Neural cell (in vitro differentiated cells): Measurements from ENCODE around the gene PHACTR3. TPM values are rescaled to one million over a fixed set of nuclear protein-coding genes. Genes with fewer than 3 reads are reported as not detected.

Experiments used
- H2AFZ ChIP-seq: fragments of 200-600, 300-800 bp; sonication (generic), shearing (Covaris generic); 2 replicates; pipeline ENCODE4 v1.6.0; 2014; ENCODE audit warnings: low read depth, mild to moderate bottlenecking, antibody characterized with exemption, low read length, moderate library complexity
- H3F3A ChIP-seq: fragments of 200-600 bp; shearing (Covaris generic); 2 replicates; pipeline ENCODE4 v1.6.1; 2016; ENCODE audit warnings: mild to moderate bottlenecking, moderate library complexity, mixed read lengths, antibody characterized with exemption, low read length; ENCODE audit not compliant: insufficient read depth, poor library complexity, severe bottlenecking
- H3K27ac ChIP-seq: fragments of 200-600, 300-800 bp; sonication (generic), shearing (Covaris generic); 2 replicates; pipeline ENCODE4 v1.5.1; 2014; ENCODE audit warnings: mild to moderate bottlenecking, low read length, moderate library complexity
- H3K27me3 ChIP-seq: fragments of 300-800, 200-600 bp; sonication (generic), shearing (Covaris generic); 2 replicates; pipeline ENCODE4 v1.6.0; 2014; ENCODE audit warnings: mild to moderate bottlenecking, low read depth, low read length, moderate library complexity; ENCODE audit not compliant: insufficient read depth
- H3K36me3 ChIP-seq: fragments of 300-800, 200-600 bp; sonication (generic), shearing (Covaris generic); 2 replicates; pipeline ENCODE4 v1.5.1; 2014; ENCODE audit warnings: mild to moderate bottlenecking, antibody characterized with exemption, low read length, moderate library complexity; ENCODE audit not compliant: insufficient read depth
- H3K4me2 ChIP-seq: fragments of 300-800, 200-600 bp; sonication (generic), shearing (Covaris generic); 2 replicates; pipeline ENCODE4 v1.6.0; 2014; ENCODE audit warnings: mild to moderate bottlenecking, low read length
- H3K4me3 ChIP-seq: fragments of 300-800, 200-600 bp; sonication (generic), shearing (Covaris generic); 2 replicates; pipeline ENCODE4 v1.5.1; 2014; ENCODE audit warnings: mild to moderate bottlenecking, low read length, moderate library complexity
- H3K79me2 ChIP-seq: fragments of 200-600 bp; shearing (Covaris generic); replicated peaks from 2 replicates; pipeline ENCODE4 v1.6.0; 2014; ENCODE audit warnings: mild to moderate bottlenecking, low read length, moderate library complexity; ENCODE audit not compliant: insufficient read depth
- H3K9ac ChIP-seq: fragments of 300-800, 200-600 bp; sonication (generic), shearing (Covaris generic); 2 replicates; pipeline ENCODE4 v1.6.1; 2016; ENCODE audit warnings: mild to moderate bottlenecking, low read length, mixed read lengths
- H3K9me2 ChIP-seq: fragments of 200-600 bp; shearing (Covaris generic); 2 replicates; pipeline ENCODE4 v1.6.1; 2016; ENCODE audit warnings: mild to moderate bottlenecking, low read length, mixed read lengths; ENCODE audit not compliant: insufficient read depth
- H3K9me3 ChIP-seq: fragments of 200-600, 300-800 bp; sonication (generic), shearing (Covaris generic); 2 replicates; pipeline ENCODE4 v1.6.1; 2016; ENCODE audit warnings: mild to moderate bottlenecking, mixed run types, low read length, moderate library complexity, mixed read lengths
- H4K20me1 ChIP-seq: fragments of 200-600 bp; shearing (Covaris generic); 2 replicates; pipeline ENCODE4 v1.6.1; 2016; ENCODE audit warnings: mild to moderate bottlenecking, mixed run types; ENCODE audit not compliant: insufficient read depth
- EP300 ChIP-seq: fragments of 450-650 bp; conservative IDR thresholded peaks from 2 replicates; pipeline ENCODE4 v1.6.1; 2014; ENCODE audit warnings: antibody characterized with exemption, mild to moderate bottlenecking, moderate library complexity; ENCODE audit not compliant: poor library complexity, severe bottlenecking
- EZH2 ChIP-seq: fragments of 200-600, 300-800 bp; shearing (Covaris generic), sonication (generic); IDR thresholded peaks from 2 replicates; pipeline ENCODE4 v1.6.1; 2014; ENCODE audit warnings: antibody characterized with exemption, low read length, borderline replicate concordance, mild to moderate bottlenecking; ENCODE audit not compliant: insufficient read depth, poor library complexity, severe bottlenecking
- MXI1 ChIP-seq: fragments of 450-650 bp; conservative IDR thresholded peaks from 2 replicates; pipeline ENCODE4 v1.6.1; 2014; ENCODE audit warnings: antibody characterized with exemption, mild to moderate bottlenecking; ENCODE audit not compliant: poor library complexity, severe bottlenecking
- POLR2AphosphoS5 ChIP-seq: IDR thresholded peaks from 2 replicates; pipeline ENCODE4 v1.6.1; 2012
- RAD21 ChIP-seq: fragments of 450-650 bp; conservative IDR thresholded peaks from 2 replicates; pipeline ENCODE4 v1.6.1; 2014; ENCODE audit warnings: antibody characterized with exemption, mild to moderate bottlenecking, moderate library complexity
- SMC3 ChIP-seq: fragments of 450-650 bp; conservative IDR thresholded peaks from 2 replicates; pipeline ENCODE4 v1.6.1; 2014; ENCODE audit warnings: antibody characterized with exemption, mild to moderate bottlenecking, moderate library complexity; ENCODE audit not compliant: poor library complexity
- TAF1 ChIP-seq: IDR thresholded peaks from 2 replicates; pipeline ENCODE4 v1.6.1; 2012; ENCODE audit warnings: low read depth
- polyA plus RNA-seq: library from polyadenylated mRNA; depleted of rRNA; stranded (reverse); fragments of >200 nt; gene quantifications from 2 replicates; pipeline ENCODE4 v1.2.3, GENCODE V29; 2014
- TF ChIP-seq, protein P1 (sequence below): fragments of 450-650 bp; IDR thresholded peaks from 2 replicates; pipeline ENCODE4 v1.5.1; 2014; ENCODE audit warnings: antibody characterized with exemption, mild to moderate bottlenecking, moderate library complexity; ENCODE audit not compliant: poor library complexity, severe bottlenecking
- TF ChIP-seq, protein P2 (sequence below): IDR thresholded peaks from 2 replicates; pipeline ENCODE4 v1.6.1; 2012; ENCODE audit warnings: borderline replicate concordance

The PHACTR3 gene
- polyA plus RNA-seq, 1 donor from 2014 or later = 1.3 TPM

- no peaks in the 10 kb centered on the region for H4K20me1 ChIP-seq
- H3F3A ChIP-seq = no peaks in the 10 kb centered on the region
- no peak overlapping the region for H3K4me2 ChIP-seq
- no peaks in the 10 kb centered on the region for H3K9me2 ChIP-seq
- H3K9me3 ChIP-seq = peaks cover 11% of the 10 kb centered on the region
- no peaks in the 10 kb centered on the region for H3K79me2 ChIP-seq
- no peak overlapping the region for H3K9ac ChIP-seq
- H3K27ac ChIP-seq = no peak overlapping the region
- H3K36me3 ChIP-seq = no peaks in the 10 kb centered on the region
- no peak overlapping the region for H3K4me3 ChIP-seq
- H2AFZ ChIP-seq = no peak overlapping the region
- H3K27me3 ChIP-seq = no peaks in the 10 kb centered on the region
- TF ChIP-seq, protein P1, sequence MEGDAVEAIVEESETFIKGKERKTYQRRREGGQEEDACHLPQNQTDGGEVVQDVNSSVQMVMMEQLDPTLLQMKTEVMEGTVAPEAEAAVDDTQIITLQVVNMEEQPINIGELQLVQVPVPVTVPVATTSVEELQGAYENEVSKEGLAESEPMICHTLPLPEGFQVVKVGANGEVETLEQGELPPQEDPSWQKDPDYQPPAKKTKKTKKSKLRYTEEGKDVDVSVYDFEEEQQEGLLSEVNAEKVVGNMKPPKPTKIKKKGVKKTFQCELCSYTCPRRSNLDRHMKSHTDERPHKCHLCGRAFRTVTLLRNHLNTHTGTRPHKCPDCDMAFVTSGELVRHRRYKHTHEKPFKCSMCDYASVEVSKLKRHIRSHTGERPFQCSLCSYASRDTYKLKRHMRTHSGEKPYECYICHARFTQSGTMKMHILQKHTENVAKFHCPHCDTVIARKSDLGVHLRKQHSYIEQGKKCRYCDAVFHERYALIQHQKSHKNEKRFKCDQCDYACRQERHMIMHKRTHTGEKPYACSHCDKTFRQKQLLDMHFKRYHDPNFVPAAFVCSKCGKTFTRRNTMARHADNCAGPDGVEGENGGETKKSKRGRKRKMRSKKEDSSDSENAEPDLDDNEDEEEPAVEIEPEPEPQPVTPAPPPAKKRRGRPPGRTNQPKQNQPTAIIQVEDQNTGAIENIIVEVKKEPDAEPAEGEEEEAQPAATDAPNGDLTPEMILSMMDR = no peak
- TF ChIP-seq RAD21 (no peak), EZH2 (no peak), POLR2AphosphoS5 (no peak), SMC3 (no peak), MXI1 (no peak), TAF1 (no peak), EP300 (no peak)
- TF ChIP-seq, protein P2, sequence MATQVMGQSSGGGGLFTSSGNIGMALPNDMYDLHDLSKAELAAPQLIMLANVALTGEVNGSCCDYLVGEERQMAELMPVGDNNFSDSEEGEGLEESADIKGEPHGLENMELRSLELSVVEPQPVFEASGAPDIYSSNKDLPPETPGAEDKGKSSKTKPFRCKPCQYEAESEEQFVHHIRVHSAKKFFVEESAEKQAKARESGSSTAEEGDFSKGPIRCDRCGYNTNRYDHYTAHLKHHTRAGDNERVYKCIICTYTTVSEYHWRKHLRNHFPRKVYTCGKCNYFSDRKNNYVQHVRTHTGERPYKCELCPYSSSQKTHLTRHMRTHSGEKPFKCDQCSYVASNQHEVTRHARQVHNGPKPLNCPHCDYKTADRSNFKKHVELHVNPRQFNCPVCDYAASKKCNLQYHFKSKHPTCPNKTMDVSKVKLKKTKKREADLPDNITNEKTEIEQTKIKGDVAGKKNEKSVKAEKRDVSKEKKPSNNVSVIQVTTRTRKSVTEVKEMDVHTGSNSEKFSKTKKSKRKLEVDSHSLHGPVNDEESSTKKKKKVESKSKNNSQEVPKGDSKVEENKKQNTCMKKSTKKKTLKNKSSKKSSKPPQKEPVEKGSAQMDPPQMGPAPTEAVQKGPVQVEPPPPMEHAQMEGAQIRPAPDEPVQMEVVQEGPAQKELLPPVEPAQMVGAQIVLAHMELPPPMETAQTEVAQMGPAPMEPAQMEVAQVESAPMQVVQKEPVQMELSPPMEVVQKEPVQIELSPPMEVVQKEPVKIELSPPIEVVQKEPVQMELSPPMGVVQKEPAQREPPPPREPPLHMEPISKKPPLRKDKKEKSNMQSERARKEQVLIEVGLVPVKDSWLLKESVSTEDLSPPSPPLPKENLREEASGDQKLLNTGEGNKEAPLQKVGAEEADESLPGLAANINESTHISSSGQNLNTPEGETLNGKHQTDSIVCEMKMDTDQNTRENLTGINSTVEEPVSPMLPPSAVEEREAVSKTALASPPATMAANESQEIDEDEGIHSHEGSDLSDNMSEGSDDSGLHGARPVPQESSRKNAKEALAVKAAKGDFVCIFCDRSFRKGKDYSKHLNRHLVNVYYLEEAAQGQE = no peak
Observed at GRCh38 chr20:59802471-59803221, 198.3 kb downstream of the PHACTR3 start.

DNA sequence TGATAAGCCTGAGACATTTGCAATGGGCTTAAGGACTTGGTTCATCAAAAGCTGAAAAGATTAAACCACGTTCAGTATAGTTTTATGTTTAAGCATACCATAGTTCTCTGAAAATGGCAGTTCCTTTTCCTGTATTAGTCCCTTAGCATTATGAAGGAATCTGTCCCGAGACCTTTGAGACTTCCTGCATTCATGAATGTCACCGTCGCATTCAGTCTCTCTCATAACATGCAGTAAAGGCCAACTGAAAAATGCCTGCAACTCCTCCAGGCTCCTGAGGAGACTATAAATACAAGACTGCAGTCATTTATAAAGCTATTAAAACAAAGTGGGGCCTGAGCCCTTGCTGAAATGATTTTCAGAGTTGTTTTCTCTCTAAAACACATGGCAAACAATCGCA is 200.0 kb downstream of the PHACTR3 start:
- no peak for TF ChIP-seq EZH2
- no peak for TF ChIP-seq POLR2AphosphoS5
- TF ChIP-seq TAF1 = no peak
- no peak for TF ChIP-seq RAD21
- TF ChIP-seq EP300 = no peak
- TF ChIP-seq MXI1 = no peak
- TF ChIP-seq, protein P2 = no peak
- no peak for TF ChIP-seq SMC3
- TF ChIP-seq, protein P1 = no peak
- Histone ChIP-seq H3K27ac (no peak overlapping the region), H4K20me1 (no peaks in the 10 kb centered on the region), H3K9ac (no peak overlapping the region), H3K9me3 (peaks cover 7% of the 10 kb centered on the region), H3K36me3 (no peaks in the 10 kb centered on the region), H3F3A (no peaks in the 10 kb centered on the region), H3K9me2 (no peaks in the 10 kb centered on the region), H2AFZ (no peak overlapping the region), H3K79me2 (no peaks in the 10 kb centered on the region), H3K4me2 (no peak overlapping the region), H3K27me3 (no peaks in the 10 kb centered on the region), H3K4me3 (no peak overlapping the region)
